NOMO-1 (cell line): ENCODE measurements around the gene TMEM250.

Source experiments
- DNase-seq, 2 experiments: peaks; one replicate each; lab custom pipeline; 2025; ENCODE audit not compliant: unreplicated experiment in 2 of 2; lab: John Stamatoyannopoulos, UW

The TMEM250 gene

DNA sequence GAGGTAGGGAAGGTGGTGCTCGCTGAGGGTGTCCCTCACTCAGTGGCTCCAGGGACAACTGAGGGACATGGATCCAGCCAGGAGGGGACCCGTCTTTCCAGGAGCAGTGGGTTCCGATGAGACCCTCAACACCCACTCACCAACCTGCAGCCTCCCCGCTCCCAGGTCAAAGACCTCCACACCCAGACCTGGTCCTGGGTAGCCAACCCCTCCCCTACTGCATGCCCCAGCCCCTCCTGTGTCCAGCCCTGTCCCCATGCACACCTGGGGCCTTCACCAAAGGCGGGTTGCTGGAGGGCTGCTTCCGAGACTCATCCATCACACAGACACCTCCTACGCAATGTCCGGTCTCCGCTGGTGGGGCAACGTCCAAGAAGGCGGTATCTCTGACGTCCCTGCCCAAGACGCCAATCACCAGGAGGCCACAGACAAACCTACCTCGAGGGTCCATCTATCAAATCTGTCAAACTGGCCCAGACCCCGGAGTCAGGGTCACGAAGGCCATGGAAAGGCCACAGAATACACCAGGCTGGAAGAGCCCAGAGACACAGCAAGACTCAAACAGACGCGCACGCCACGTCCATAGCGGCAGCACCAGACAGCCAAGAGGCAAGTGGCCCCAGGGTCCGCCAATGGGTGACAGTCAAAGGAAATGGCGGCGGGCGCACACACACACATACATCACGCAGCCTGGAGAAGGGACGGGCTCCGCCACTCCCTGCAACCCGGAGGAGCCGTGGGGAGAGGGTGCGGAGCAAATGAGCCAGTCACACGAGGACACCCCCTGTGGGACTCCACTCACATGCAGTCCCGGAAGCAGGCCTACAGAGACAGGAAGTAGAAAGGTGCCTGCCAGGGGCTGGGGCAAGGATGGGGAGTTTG, 34.4 kb downstream of the TMEM250 start:
- DNase-seq: peak in 1 of 2 experiments; percentile 52

DNA sequence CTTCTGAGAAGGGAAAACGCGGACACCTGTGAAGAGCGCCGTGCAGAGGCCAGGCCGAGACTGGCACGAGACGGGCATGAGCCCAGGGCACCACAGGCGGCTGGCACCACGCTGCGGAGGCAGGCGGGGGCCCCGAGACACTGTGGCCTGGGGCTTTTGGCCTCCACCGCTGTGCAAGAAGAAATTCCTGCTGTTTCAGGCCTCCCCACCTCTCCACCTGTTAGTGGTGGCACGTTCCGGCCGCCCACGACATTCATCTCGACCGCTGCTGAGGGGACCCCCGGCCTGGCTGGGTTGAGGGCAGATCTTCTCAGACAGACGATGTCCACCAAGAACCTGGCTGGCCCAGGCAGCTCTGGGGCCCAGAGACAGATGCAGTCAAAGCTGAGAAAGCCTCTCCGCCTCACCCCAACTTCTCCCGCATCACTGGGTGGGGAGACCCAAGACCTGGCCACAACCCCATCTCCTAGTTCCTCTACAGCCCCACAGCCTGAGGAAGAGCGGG, 35.1 kb downstream of the TMEM250 start:
- DNase-seq: no peak

DNA sequence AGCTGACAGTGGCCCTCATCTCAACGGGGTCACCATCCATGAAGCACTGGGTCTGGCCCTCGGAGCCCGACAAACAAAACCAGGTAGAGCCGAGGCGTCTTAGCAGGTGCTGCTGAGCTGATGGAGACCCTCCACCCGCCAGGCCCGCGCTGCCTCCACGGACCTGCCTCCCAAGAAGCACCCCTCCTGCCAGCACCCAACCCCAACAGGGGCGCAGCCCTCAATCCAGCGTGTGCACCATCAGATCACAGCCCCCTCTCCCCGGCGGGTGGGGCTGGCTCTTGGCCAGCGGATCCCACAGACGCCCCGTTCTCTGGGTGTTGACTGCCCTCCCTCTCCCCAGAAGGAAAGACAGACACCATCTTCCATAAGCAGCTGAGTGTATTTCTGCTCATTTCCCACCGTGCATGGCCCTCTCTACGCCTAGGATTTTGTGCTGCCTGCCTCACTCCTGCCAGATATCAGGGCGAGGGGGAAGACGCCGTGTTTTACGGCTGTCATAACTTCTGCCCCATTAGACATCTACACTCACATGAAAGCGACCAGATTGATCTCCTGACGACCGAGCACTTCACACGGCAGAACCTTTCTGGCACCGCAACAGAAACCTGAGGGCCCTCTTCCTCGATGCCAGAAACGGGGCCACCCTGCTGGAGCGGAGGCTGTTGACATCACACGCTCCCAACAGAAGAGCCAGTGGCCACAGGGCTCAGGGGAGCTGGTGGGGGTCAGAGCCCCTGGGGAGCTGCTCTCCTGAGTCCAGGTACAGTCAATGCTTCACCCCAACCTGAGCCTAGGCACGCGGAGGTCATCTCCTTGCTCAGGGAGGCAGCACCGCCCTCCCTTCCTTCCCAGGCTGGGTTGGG, 35.9 kb downstream of the TMEM250 start:
- no peak for DNase-seq

DNA sequence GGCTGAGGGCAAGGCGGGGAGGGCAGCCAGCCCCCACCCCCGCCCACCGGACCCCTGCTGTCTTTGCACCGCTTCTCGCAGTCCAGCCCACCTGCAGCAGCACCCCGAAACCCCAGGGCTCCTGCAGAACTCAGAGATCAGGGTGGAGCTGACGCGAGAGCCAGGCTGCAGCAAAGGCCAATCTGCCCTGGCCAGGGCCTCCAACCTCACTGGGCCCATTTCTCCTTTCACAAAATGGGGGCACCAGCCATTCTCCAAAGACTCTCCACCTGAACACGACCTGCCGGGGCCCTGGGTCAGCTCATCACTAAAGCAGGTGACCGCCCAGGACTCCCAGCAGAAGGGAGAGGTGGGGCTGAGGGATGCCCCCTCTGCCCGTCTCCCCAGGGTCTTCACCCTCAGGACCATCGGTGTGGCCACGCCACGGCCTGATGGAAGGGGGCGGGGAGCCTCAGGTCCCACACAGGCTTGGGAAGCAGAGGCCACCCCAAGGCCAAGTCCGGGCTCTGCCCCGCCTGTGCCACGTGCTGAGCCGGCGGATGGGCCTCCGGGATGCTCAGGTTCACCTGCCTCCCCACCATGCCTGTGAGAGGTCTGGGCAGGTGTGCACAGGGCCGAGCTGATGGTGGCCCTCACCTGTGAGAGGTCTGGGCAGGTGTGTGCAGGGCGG, 36.7 kb downstream of the TMEM250 start:
- DNase-seq: no peak

DNA sequence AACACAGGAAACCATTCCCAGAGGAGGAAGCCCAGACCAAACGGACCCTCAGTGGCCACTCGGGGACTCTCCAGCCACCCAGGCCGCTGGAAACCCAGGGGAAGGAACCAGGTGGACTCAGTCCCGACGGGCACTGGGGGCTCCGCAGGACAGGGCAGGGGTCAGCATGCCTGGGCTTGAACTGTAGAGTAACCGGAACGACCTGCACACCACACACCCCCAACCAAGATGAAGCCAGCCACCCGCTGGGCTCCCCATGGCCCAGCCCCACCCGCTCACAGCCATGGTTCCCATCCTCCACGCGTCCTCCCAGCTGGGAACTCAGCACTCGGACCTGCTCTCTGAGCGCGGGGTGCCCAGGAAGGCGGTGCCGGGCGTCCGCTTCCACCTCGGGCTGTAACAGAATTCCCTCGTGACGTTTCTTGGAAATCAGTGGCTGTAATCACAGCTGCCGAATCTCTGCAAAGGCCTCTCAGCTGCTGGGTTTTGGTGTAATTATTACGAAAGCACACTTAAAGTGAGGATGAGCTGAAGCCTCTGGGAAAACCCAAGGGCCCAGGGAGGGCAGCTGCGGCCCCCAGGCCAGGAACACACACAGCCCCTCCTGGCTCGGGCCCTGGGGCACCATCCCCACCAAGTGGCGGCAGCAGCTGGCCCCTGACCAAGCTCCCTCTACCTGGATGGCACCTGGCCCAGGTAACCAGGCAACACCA, 37.4 kb downstream of the TMEM250 start:
- no peak for DNase-seq

DNA sequence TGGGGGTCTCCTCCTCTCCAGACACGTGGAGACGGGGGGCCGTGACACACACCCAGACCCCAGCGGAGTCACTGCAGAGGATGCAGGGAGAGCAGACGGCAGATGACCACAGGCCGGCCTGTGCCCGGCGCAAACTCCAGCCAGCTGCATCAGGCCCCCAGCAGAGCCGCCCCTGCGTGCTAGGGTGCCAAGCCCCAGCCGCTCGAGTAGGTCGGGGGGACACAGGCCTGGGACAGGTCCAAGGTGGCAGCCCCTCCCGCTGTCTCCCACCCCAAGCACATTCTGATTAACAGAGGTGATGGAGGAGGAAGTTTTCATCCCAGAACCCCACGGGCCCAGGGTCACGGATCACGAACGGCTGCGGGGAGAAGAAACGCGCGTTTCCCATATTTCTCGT, 38.0 kb downstream of the TMEM250 start:
- no peak for DNase-seq

DNA sequence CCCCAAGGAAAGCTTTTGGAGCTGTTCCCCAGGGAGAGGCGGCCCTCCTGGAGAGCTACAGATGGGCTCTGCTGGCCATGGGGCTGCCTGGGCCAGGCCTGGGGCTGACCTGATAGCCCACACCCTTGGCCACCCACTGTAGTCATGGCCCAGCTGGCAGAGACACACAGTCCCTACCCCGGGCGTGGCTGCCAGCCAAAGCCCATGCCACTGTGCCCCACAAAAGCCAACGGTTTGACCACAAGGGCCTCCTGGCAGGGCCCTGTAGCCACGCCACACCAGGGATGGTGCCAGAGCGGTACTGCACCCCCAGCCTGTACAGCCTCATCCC, 38.8 kb downstream of the TMEM250 start:
- no peak for DNase-seq

DNA sequence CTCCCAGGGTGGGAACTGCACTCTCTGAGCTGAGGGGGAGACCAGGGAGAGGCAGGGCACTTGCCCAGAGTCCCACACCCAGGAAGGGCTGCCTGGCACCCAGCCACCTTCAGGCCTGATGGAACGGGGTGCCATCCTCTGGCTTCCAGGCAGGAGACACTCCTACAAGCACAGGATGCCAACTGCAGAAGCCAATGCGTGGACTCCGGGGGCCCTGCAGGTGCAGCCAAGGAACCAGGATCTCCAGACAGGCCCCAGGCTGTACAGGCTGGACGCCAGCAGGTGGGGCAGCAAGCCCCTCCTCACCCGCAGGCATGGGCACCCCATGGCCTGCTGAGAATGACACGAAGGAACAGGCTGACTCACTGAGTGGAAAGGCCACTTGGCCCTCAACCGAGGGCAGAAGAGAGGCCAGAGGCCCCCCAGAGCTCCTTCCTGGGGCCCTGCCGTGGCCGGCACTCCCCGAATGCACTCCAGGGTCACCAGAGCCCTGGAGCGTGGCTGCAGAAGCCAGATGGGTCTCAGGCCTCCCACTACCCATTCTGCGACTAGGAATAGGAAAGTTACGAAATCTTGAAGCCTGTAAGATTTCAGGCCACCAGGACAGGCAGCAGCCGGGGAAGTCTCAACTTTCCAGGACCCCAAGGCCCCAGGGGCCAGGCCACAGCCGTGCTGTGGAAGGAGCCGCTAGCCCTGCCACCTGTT, 39.3 kb downstream of the TMEM250 start:
- DNase-seq: no peak

DNA sequence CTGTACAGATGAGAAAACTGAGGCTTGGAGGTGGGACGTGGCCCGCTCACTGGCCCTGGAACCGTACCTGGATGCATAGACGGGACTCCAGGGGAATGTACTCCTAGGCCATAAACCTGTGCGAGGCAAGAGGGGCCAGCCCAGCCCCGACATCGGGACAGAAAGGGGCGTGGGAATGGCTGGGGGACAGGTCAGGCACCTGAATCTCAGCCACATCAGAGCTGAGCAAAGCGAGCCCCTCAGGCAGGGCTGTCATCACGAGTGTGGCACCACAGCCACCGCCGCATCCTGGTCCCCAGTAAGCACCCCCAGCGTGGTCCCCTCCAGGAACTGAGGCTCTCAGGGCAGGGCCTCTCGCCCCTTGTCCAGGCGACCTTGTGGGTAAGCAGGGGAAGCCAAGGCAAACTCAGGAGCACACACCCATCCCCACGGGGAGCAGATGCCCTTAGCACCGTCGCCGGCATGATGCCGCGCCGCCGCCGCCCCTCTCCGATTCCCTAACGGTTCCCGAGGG, 40.1 kb downstream of the TMEM250 start:
- DNase-seq: no peak

DNA sequence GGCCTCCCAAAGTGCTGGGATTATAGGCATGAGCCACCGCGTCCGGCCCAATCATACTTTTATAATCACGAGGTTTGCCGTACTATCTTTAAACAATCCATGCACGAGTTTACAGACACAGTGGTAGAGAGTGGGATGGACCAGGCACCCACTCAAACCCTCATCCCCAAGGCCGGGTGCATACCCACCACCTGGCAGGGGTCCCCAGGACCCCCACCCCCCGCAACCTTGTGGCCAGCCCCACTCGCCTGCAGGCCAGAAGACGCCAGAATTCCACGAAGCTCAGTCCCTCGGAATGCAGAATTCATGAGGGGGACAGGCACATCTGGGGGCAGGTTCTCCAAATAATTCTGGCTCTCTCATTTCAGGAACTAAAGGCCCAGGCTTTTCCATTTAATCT, 40.7 kb downstream of the TMEM250 start:
- no peak for DNase-seq

DNA sequence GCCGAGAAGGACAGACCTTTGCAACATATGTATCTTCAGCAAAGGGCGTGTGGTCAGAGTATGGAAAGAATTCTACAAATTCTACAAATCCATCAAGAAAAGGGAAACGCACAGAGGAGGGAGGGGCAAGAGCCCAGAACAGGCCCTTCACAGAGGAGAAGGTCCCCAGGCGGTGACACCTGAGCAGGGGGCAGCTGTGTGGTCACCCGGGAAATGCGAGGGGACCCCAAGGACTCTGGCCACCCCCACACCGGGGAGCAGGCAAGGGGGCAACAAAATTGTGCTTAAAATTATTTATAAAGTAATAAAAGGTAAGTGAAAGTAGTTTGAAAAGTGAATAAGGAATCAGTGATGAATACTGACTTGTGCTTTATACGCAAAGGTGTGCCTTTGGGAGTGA, 41.2 kb downstream of the TMEM250 start:
- DNase-seq: peak; percentile 55 to 56

DNA sequence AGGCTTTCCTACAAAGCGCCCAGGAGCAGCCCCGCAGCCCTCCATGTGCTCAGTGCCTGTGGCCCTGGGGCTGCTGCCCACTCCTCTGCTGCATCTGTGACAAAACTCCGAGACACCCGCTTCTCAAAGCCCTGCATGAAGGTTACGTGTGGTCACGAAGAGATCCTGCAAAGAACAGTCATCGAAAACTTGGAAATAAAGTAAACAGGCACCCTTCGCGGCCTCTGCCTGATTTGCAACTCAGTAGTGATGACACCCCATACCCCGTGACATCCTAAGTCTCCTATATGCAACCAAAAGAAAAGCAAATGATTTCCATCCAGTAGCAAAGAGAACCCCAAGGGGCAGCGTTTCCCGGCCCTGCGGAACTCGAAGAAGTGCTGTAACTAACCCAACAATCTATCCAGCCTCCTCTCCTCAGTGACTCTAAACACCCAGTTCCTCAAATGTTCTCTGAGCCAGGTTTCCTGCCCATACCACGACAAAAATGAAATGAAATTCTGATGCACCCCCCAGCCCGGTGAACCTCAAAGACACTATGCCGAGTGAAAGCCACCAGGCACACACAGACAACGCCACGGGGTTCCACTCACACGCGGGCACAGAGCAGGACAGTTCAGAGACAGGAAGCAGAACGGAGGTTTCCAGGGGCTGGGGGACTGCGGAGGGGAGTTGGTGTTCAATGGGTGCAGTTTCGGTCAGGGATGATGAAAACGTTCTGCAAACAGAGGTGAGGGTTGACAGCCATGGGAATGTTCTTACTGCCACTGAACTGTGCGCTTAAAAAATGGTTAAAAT, 42.6 kb downstream of the TMEM250 start:
- DNase-seq: peak; percentile 86 to 97

DNA sequence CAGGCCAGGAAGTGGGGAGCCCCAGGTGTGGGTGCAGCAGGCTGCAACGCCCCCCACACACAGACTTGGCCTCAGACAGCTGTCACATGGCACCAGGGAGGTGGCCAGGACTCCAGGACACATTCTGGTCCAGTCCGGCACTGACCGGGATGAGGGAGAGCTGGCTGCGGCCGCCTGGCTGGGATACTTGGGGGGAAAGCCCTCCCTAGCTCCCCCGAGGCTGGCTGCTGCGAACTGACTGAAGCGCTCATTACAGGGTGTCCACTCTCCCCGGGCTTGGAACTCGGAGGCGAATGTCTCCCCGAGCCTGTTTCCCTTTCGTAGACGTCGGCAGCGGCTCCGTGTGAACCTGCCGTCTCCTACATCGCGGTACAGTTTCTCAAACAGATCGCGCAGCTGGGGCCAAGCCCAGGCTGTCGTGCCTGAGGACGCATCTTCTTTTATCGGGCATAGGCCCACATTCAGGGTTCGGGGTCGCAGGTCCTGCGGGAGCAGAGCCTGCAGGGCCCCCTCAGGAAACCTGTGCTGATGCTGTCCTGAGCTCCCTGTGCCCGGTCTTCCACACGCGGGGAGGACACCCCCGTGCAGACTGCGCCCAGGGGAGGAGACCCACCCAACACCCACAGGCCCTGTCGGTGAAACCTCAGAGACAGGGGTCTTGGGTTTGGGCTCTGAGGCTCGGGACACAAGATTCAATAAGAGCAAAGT, 43.4 kb downstream of the TMEM250 start:
- no peak for DNase-seq

DNA sequence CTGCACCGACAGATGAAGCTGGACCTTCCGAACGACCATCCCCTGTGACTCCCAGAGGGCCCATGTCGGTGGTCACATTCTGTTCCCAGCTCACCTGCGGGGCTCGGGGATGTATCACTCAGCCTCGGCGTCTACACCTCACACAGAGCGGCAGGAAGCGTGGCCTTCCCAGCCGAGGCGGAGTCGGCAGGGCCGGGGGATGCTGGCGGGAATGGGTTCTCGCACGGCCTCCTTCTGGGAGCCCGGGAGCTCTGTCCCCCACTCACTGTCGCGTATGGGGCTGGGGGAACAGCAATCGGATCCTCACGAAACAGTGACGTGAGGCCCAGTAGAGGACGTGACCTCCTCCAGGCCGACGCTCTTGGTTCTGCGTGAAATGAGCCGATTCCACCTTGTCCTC, 44.0 kb downstream of the TMEM250 start:
- no peak for DNase-seq
